ENCODE data around the gene LAMB3.

Gene LAMB3

DNA sequence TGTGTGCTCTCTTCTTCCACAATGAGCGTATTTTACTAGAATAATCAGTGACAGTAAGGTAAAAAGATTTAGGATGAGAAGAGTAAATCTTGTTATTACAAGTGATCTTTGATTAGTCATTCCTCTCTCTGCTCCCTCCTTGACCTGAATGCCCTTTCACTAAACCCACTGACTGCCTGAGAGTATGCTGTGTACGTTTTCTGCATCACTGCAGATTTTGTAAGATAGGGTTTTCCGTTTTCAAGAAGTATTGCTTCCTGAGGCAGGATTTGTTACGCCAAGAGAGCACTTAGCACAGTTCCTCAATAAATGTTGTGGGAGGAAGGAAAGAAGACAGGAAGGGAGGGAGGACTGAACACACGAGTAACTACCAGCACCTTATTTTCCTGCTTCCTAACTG, 7.7 kb upstream of the LAMB3 start:
- no peak for DNase-seq

DNA sequence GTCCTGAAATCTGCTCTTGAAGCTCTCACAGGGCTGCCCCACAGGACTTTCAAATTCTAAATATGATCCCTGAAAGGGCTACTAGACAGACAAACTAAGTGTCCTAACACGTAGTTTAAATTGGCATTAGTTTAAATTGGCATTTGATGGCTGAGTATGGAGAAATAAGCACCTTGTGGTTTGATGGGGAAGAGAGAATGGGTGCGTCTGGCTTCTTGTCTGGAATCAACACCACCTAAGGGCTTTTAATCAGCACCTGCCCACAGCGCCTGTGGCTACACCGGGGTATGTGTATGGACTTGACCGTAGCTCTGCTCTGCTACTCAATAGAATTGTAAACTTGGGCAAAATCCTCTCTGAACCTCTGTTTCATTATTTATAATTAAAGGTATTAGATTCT, 5.7 kb upstream of the LAMB3 start:
- DNase-seq = no peak

DNA sequence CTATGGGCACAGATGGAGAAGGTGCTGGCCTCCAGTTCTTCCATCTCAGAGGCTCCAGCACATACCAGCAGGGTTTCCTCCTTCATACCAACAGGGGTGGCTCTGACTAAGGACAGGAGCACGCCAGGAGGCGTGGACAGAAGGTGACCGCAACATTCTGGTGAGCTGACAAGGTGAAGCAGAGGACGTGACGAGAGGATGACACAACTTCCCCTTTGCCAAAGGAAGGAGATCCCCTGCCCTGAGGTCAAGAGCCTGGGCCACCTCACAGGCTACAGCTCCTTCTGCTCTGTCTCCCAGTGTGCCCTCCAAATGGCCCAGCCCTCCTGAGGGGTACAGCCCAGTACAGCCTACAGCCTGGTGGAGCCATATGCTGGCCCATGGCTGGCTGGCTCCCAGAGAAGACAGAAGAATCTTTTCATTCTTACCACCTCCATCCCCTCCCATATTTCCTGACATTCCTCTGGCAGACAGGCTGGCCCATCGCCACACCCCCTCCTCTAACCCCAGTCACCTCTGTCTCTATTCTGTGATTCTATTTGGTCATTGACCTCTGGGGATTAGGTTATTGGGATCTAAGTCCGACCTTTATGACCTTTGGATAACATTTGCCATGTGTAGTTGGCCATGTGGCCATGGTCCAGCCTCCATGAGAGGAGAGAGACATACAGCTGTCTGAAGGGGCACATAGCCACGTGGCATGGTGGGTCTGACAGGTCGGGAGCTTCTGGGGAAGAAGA, 5.1 kb upstream of the LAMB3 start:
- no peak for DNase-seq

DNA sequence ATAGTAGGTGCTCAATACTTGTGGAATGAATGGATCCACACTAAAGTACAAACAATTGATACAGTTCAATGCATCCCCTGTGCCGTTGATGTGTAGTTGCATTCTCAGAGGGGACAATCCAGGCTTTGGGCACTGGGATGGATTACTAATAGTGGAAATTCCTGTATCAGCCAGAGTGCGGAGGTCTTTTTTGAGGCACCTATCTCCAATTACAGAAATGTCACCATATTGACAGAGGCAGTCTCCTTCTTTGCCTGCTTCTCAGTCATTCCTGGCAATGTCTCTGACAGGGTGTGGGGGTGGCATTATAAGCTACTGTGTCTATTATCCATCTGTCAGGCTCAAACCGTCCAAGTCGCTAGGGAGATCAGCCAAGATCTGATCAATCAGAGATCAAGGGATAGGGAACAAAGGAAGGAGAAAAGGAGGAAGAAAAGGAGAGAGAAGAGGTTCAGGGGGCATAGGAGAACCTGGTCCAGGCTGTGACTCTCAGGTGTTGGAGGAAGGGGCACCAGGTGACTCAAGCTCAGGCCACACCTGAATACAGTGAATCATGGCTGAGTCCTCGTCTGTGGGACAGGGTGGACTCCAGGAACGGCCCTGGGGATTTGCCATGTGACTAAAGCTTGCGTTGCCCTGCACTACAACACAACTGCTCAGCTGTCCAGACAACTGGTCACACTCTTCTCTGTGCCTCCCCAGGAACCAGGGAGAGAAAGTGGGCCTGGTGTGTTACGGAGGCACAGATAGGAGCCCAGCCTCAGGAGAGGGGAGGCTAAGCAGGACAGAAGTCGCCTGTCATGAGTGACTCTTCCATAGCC, 3.4 kb upstream of the LAMB3 start:
- DNase-seq = no peak

DNA sequence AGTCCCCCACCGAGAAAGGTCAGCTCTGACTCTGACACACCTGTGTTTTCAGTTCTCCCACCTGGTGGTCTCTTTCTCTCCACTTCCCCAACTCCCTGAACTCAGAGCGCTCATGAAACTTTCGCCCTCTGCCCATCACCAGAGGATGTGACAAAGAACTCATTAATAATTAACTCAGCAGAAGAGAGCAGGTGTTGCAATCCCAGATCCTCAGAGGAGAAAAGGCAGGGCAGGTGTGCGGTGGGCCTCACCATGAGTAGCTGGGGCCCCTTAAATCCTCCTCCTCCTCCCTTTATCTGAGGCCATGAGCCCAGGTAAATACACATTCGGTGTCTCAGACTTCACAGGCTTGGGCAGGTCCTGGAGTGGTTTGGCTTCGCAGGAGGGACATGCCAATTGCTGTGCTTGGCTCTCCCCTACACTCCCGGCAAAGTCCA, 1.7 kb upstream of the LAMB3 start:
- no peak for DNase-seq

DNA sequence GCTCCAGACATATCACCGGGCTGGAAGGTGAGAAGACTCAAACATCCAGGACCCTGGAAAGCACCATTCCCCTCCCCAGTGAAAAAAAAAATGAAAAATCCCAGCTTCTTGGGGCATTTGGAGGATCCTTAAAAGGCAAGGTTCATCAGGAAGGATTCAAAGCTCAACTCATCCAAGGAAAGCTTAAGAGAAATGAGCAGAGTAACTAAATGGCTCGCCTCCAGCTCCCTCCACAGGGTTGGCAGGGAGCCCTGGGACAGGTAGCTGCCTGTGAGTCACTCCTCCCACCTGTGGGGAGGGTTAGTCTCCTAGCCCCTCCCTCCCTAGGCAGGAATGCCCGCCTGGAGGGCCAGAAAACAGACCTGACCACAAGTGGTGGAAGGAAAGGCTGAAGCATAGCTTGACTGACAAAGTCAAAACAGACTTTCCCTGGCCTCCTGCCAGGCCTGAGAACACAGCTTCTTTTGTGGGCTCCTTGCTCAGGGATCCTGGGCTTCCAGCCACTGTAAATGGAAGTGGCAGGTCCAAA, 712 bp upstream of the LAMB3 start:
- no peak for DNase-seq

DNA sequence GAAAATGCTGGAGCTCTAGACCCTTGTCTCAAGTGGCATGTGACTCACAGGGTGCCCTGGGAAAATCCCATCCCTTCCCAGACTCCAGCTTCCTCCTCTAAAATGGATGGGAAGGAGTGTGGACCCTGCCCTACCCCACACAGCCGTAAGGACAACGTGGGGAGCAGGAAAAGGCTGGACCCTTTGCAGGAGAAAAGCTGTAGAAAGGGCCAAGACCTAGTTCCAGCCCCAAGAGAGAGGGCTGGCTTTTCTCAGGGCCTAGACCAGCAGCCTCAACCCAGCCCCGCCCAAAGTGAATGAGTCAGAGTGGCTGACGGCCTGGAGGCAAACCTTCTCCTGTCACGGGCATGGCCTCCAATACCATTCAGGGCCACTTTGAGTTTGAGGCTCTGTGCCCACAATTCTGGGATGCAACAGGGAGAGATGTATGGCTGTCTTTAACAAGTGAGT, 1.1 kb downstream of the LAMB3 start:
- DNase-seq = no peak

DNA sequence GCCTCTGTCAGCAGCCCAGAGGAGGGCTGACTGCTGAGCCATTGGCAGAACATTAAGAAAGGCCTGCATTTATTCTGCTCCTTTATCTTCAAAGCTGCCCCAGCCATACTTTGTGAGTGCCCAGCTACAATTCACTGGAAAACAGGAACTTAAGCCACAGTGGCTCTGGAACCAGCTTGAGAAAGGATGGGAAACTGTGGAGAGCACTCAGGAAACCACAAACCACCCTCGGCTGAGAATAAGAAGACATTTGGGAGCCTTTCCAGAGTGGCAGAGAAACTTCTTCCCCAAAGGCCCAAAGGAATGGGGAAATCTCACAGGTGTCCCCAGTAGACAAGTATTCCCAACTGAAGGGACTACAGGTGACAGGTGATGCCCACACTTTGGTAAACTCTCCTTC, 1.8 kb downstream of the LAMB3 start:
- no peak for DNase-seq

DNA sequence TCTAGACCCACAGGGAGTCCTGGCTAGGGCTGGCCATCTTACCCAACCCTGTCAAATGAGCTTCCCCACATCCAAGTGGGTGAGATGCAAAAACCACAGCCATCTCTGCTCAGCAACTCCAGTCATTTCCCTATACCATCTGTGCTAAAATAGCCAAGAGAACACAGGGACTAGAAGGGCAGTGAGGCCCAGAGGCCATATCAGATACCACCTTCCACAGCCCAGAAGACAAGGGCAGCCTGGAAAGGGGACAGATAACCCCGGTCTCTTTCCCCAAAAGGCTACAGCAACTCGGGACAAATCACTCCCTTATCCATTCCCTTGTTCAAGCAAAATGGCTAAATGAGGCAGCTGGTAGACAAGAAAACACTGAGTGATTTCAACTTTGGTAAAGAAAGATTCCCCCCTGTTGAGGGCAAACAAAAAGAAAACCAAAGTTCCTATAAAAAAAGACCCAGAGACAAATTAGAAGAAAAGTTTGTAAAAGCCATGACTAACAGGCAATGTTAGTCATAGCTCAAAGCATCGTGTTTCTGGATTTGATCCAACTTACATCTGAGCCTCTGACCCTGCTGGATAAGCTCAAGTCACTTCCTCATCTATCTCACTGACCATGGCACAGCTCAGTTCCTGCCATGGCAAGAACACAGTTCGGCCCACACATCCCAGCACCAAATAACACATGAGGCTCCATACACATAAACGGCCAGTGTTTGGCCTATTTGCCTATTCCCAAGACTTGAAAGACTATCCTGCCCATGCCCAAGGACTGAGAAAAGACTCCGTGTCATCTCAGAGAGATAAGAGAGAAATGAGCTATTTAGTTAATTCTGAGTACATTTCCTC, 3.1 kb downstream of the LAMB3 start:
- DNase-seq = no peak

DNA sequence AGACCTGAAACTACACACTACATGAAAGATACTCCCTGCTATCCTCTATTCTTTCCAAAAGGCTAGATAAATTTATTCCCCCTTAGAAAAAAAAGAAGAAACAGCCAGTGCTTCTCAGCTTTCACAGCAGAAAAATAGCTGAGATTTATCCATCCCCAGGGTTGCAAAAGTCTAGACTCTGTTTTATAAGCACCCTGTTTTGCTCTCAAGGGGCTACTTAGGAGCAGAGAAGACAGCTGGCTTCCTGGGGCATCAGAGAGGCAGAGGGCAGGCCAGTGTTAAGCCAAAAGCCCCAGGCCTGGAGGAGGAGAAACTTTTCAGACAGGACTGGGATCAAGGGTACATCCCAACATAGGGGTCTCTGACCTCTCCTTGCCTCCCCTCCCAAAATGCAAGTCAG, 3.9 kb downstream of the LAMB3 start:
- no peak for DNase-seq

DNA sequence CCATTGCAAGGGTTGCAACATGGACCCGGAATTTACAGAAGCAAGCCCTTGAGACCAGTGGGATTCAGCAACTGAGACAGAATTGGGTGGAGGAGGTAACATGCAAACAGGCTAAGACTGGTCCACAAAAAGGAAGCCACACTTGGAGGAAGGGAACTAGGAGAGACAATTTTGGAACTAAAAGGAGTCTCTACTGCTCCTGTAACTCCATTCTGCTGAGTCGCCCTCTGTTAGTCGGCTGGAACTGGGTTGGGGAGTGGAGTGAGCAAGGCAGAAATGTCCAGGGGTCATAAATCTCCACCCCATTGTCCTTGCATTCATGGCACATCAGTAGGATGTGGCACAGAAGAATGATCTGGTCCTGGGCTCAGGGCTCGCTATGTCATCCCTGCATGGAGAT, 5.1 kb downstream of the LAMB3 start:
- no peak for DNase-seq

DNA sequence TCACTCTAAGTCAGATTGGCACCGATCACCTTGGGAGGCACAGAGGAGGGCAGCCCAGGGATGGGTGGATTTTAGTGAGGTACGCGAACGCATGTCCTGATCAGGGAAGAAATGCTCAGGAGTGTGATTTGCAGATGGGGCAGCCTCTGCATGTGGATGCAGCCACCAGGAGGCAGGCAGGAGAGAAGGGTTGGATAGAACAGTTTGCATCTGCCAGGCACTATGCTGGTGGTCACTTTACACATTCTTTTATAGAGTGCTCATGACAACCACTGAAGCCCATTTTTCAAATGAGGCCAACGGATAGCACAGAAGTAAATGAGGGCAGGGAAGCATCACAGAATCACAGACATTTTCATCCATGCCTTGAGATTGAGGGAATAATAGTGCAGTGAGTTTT, 5.7 kb downstream of the LAMB3 start:
- DNase-seq = no peak

DNA sequence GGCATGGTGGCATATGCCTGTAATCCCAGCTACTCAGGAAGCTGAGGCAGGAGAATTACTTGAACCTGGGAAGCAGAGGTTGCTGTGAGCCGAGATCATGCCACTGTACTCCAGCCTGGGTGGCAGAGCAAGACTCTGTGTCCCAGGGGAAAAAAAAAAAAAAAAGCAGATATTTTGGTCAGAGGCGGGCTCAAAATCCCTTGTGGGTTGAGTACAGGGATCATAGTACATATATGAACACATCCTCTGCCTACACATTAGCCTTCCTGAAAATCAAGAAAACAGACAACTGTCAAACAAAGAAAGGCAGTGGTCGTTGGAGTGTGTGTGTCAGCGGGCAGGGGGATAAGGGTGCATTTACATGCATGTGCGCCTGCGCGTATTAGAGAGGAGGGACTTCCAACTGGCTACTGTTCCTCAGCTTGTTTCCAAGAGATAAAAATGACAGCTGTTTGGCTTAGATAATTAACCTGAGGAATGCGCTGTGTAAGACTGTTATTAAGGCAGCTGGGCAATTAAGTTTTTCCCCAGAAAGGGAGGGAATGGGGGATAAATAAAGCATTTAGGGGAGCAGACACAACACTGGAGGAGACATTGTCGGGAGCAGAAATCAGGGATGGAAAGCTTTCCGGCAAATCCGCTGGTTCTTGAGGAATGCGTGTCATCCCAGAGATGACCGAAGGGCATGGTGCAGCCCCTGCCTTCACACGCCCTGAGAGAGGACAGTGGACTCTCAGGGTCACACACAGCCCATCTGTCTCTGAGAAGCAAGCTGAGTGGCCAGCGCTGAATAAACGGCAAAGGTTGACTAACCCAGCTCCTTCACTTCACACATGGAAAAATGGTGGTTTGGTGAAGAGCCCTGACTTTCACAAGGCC, 6.4 kb downstream of the LAMB3 start:
- DNase-seq = no peak

DNA sequence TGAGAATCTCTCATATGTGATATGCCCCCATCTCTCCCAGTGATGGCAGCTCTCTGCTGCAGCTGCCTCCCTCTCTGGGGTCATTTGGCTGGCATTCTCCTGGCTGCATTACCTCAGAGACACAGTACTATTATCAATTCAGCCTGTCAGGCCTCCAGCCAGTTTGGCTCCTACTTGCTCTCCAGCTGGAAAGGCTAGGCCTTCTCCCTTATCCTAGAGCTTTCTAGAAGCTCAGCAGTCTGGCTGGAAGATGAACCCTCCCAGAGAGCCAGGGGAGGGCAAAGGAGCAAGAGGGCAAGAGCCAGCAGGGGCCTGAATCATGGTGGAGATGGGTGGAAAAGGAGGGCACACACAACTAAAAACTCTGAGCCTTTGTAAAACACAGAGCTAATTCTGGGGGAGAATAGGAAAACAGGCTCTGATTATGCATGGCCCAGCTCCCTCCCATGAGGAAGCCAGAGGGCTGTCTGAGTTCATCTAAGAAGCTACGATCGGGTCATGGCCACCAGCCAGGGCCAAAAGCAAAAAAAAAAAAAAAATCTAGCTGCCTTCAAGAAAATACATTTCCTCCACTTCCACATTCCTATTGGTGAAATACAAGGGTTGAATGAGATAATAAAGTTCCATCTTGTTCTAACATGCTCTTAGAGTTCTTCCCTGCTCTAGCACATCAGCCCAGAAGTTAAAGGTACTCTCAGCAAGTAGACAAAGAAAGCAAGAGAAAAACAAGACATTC, 8.8 kb downstream of the LAMB3 start:
- no peak for DNase-seq

DNA sequence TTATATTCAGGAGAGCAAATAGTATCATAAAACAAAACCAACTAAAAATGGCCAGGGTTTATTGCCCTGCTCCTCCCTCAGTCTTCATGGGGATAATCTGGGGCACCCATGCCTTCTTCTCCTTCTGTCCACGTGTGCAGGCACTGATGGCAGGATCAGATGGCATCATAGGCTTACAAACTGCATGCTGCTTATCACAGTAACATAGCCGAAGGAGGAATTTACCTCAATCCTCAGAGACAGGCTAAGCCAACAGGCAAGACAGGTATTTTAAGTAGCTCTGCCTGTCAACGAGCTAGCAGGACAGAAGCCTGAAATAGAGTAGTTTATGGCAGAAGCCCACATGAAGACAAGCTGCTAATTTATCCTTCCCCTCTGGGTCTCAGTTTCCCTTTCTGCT, 9.4 kb downstream of the LAMB3 start:
- no peak for DNase-seq

DNA sequence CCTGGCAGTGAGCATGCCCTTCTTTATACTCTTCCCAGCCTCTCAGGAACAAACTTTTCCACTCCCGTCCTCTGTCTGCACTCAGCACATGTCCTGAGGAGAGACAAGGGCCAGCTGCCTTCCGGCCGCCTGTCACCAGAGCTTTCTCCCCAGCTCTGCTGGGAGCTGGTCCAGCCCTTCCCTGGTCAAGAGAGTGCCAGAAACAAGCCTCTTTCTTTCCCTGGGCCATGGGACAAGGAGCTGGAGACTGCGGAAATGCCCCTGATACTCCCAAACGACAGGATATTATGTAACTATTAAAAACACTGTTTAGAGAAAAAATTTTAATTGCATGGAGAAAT, 10.4 kb downstream of the LAMB3 start:
- no peak for DNase-seq

DNA sequence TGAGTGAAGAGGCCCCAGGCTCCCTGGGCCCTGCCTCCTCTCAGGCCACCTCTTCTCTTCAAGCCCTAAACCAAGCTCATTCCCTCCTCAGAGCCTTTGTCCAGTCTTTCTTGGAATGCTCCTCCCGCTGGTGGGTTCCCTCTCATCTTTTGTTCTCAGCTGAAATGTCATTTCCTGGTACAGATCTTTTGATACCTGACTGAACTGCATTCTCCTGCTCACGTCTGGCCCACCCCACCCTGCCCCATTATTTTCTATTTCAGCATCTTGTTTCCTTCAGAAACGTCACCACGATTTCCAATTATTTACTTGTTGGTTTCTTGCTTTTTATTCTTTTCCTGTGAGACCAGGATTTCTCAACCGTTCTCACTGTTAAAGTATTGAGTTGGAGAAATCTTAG, 16.4 kb downstream of the LAMB3 start:
- DNase-seq = no peak

DNA sequence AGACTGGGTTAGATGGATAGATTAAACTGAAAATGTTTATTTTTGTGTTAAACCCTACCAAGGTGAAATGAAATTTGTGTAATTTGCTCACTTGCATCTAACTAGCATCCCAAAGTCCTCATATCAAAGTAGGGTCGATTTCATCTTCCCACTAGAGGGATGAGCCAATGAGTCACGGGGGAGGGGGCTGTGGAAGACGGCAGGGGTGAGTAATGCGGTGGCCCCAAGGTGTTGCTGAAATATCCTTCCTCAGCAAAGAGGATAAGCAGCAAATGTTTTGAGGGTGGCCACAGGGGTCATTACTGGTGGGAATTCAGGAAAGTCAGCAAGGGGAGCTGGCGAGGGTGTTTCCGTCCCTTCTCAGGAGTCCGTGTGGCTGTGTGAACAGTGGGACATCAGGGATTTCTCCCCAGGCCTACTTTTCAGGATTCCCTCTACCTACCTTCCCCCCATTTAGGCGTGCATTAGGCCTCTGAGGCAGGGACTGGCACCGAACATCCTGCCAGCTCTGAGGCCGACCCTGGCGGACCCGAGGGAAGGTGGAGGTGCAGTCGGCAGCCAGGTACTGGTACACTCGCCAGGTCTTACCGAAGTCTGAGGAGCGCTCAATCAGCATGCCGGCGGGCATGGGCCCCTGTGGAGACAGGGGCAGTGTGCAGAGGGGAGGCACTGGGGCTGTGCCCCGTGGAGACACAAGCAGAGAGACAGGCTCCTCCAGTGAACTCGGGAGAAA, 18.1 kb downstream of the LAMB3 start:
- no peak for DNase-seq

DNA sequence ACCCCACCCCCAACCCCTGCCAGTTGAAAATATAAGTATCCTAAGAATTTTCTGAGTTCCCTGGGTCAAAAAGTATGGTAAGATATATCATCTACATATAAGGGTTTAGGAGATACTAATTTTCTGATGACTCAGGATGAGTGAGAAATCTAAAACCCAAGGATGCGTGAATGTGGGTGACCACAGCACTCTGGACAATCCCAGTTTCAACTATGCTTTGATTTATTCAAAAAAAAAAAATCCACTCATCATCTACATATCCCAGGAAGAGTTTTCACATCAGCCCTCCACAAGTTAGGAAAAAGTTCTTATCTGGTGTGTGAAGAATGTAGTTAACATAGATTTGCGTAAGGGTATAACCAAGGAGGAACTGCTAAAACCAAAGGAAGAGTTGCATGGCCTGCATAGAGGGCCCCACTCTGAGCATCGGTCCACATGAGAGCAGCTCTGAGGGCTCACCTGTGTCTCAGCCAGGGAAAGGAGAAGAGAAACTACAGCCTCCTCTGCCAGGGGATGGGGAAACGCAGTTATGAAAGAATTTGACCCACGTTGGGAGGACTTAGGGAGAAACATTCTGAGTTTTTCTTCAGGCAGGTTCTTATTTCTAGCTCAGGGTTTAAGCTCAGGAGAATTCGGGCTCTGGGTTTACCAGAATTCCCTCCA, 18.8 kb downstream of the LAMB3 start:
- DNase-seq = no peak

Measured in NCI-H1092 treated with DMSO at 0.1 percent for 48 hours (cell line).